ENCODE measurements around the gene HOGA1.

DNA sequence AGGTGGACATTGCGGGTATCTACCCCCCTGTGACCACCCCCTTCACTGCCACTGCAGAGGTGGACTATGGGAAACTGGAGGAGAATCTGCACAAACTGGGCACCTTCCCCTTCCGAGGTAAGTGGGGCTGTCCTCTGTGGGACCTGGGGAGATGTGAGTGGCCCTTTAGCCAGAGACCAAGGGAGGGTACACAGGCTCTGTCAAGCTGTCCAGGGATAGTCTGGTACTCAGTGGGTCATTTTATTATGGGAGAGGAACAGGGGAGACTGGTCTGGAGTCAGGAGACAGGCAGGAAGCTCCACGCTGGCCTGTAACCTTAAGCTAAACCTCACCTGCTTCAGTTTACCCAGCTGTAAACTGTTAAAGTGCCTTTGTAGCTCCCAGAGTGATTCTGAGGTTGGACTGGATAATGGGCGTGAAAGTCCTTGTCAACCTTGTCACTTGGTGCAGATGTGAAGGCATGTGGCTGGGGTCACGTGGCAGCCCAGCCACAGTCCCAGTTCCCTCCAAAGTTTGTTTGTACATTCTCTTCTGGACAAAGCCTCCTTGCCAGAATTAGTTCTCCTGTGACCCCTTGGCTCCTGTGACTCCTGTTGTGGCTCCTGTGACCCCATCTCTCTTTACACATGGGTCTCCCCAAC is 729 bp downstream of the HOGA1 start:
- no peak for TF ChIP-seq CTCF (optimal IDR thresholded peaks at IDR 0.05 in 1 of 3, IDR thresholded peaks at IDR 0.05 in 1 of 3, conservative IDR thresholded peaks at IDR 0.05 in 1 of 3; ENCODE audit: extremely low read depth in 1 of 3, insufficient read depth in 2 of 3, low read length in 3 of 3)
- TF ChIP-seq EZH2 (IDR thresholded peaks at IDR 0.05; ENCODE audit: low read length): no peak

Data from keratinocyte (primary cell).